ENCODE data around the gene NES. TPM values are rescaled to one million over a fixed set of nuclear protein-coding genes. Genes with fewer than 3 reads are reported as not detected.

The NES gene
- total and polyA plus RNA-seq, 2 experiments from 2014 or later: 25.0 to 95.9 TPM

DNA sequence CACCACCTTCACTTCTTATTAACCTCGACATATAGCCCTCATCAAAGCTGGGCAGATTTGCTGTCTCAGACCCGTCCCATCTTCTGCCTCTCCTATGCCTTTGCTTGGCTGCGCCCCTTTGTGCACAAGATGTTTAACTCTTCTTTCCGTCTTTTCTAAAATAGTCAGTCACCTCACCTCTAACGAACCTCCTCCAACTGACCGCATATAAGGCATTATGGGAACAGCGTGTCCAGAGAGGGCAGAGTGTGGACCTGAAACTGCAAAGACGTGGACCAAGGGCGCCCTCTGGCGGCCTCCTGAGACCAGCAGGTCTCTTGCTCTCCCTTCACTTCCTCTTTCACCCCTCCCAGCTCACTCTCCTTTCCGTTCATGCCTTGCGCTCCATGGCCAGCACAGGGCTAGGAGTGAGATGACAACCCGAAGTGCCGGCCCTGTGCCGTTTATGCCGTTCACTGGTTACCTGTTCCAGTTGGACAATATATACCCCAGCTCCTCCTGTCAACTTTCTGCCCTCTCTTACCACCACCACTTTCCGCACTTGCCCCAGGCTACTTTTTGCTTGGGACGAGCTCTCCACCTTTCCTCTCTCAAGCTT, 48.6 kb upstream of the NES start:
- no peaks in the 10 kb centered on the region for H3K9me3 Mint-ChIP-seq
- peaks cover 23% of the 10 kb centered on the region for H3K36me3 ChIP-seq (ENCODE audit: insufficient read depth)
- peak overlapping the region; percentile 95 for H3K4me2 ChIP-seq
- H3K4me3 Mint-ChIP-seq: no peak overlapping the region
- ATAC-seq (peak; percentile 70), DNase-seq (ENCODE audit: low spot score) (peak; percentile 96)
- H3F3A ChIP-seq (replicated peaks; ENCODE audit: low read depth): peaks cover 42% of the 10 kb centered on the region
- H3K79me2 ChIP-seq (replicated peaks; ENCODE audit: insufficient read depth): peaks cover 74% of the 10 kb centered on the region
- TF ChIP-seq ZNF462 (CRISPR knock-in tag; IDR thresholded peaks at IDR 0.05): no peak
- peak; percentile 94 to 98 for TF ChIP-seq CTCF (conservative IDR thresholded peaks at IDR 0.05; ENCODE audit: low read depth in 2 of 2)
- TF ChIP-seq STAT1 (IDR thresholded peaks at IDR 0.05; ENCODE audit: unreplicated experiment): no peak
- TF ChIP-seq, protein P1, sequence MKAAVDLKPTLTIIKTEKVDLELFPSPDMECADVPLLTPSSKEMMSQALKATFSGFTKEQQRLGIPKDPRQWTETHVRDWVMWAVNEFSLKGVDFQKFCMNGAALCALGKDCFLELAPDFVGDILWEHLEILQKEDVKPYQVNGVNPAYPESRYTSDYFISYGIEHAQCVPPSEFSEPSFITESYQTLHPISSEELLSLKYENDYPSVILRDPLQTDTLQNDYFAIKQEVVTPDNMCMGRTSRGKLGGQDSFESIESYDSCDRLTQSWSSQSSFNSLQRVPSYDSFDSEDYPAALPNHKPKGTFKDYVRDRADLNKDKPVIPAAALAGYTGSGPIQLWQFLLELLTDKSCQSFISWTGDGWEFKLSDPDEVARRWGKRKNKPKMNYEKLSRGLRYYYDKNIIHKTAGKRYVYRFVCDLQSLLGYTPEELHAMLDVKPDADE (IDR thresholded peaks at IDR 0.05): no peak
- TF ChIP-seq ZNF331 (CRISPR knock-in tag; IDR thresholded peaks at IDR 0.05; ENCODE audit: low read depth): no peak
- no peaks in the 10 kb centered on the region for H3K9me2 ChIP-seq (ENCODE audit: insufficient read depth)
- H2AFZ ChIP-seq: no peak overlapping the region
- peaks cover 13% of the 10 kb centered on the region for H3K4me1 Mint-ChIP-seq
- H3K27me3 ChIP-seq (ENCODE audit: insufficient read depth): no peaks in the 10 kb centered on the region
- no peak overlapping the region for H3K27ac Mint-ChIP-seq
- peaks cover 7% of the 10 kb centered on the region for H3K27me3 Mint-ChIP-seq (ENCODE audit: insufficient read depth, low read depth, poor library complexity)
- peak overlapping the region; percentile 81; the same call in 1 of the 2 replicates for H3K27ac ChIP-seq (ENCODE audit: low read depth)
- H4K20me1 ChIP-seq (replicated peaks; ENCODE audit: insufficient read depth): peaks cover 45% of the 10 kb centered on the region
- peaks cover 28% of the 10 kb centered on the region for H3K4me1 ChIP-seq (ENCODE audit: insufficient read depth)
- H3K36me3 Mint-ChIP-seq (ENCODE audit: low read depth): peaks cover 36% of the 10 kb centered on the region
- H3K4me3 ChIP-seq: peak overlapping the region; percentile 96
